GM12878 (cell line): ENCODE data around the gene MRM3. TPM values are rescaled to one million over a fixed set of nuclear protein-coding genes. Genes with fewer than 3 reads are reported as not detected.

Experiments used
- ATF7 ChIP-seq: fragments of 450-650 bp; IDR thresholded peaks from 2 replicates; pipeline ENCODE4 v1.6.1; 2016; ENCODE audit warnings: low read depth, mild to moderate bottlenecking
- BMI1 ChIP-seq: fragments of 450-650 bp; IDR thresholded peaks from 2 replicates; pipeline ENCODE4 v1.6.1; 2016; ENCODE audit warnings: mild to moderate bottlenecking, moderate library complexity, borderline replicate concordance
- BRCA1 ChIP-seq: IDR thresholded peaks from 2 replicates; pipeline ENCODE4 v1.6.1; 2011; ENCODE audit warnings: low read depth, low read length, improper control_type of control experiment
- CHD1 ChIP-seq: IDR thresholded peaks from 2 replicates; pipeline ENCODE4 v1.6.1; 2012; ENCODE audit warnings: low read depth, low read length, improper control_type of control experiment
- CREM ChIP-seq: IDR thresholded peaks from 2 replicates; pipeline ENCODE4 v1.6.1; 2014; ENCODE audit warnings: antibody characterized with exemption, low read depth
- EED ChIP-seq: sonication (generic); IDR thresholded peaks from 2 replicates; pipeline ENCODE4 v1.6.1; 2016; ENCODE audit warnings: antibody characterized with exemption, low read depth
- ELK1 ChIP-seq: IDR thresholded peaks from 2 replicates; pipeline ENCODE4 v1.6.1; 2012; ENCODE audit warnings: low read depth, low read length, improper control_type of control experiment
- FOXK2 ChIP-seq: fragments of 450-650 bp; IDR thresholded peaks from 2 replicates; pipeline ENCODE4 v1.6.1; 2017; ENCODE audit warnings: mild to moderate bottlenecking, moderate library complexity
- HDAC2 ChIP-seq: fragments of 200-600 bp; sonication (generic); IDR thresholded peaks from 2 replicates; pipeline ENCODE4 v1.6.1; 2017
- HSF1 ChIP-seq: fragments of 150-350 bp; IDR thresholded peaks from 2 replicates; pipeline ENCODE4 v1.6.1; 2014; ENCODE audit warnings: mild to moderate bottlenecking, low read depth, low read length
- IRF4 ChIP-seq: IDR thresholded peaks from 2 replicates; pipeline ENCODE4 v1.6.1; 2011; ENCODE audit warnings: low read depth, low read length
- MYB ChIP-seq: fragments of 150-350 bp; IDR thresholded peaks from 2 replicates; pipeline ENCODE4 v1.6.1; 2014; ENCODE audit warnings: mild to moderate bottlenecking, low read depth, low read length, borderline replicate concordance
- NKRF ChIP-seq: fragments of 450-650 bp; conservative IDR thresholded peaks from 2 replicates; pipeline ENCODE4 v1.6.1; 2017; ENCODE audit warnings: mild to moderate bottlenecking, moderate library complexity
- PRDM15 ChIP-seq: fragments of 450-650 bp; formaldehyde crosslinking; IDR thresholded peaks from 2 replicates; pipeline ENCODE4 v1.4.0; 2020; ENCODE audit warnings: mild to moderate bottlenecking, moderate library complexity
- RAD51 ChIP-seq: fragments of 450-650 bp; IDR thresholded peaks from 2 replicates; pipeline ENCODE4 v1.6.1; 2016; ENCODE audit warnings: moderate library complexity, mild to moderate bottlenecking, inconsistent platforms
- TCF12 ChIP-seq: IDR thresholded peaks from 2 replicates; pipeline ENCODE4 v1.6.1; 2011; ENCODE audit warnings: low read depth, mild to moderate bottlenecking, low read length
- WRNIP1 ChIP-seq: IDR thresholded peaks from 2 replicates; pipeline ENCODE4 v1.6.1; 2011; ENCODE audit warnings: low read depth, low read length, improper control_type of control experiment, borderline replicate concordance
- ZNF687 ChIP-seq: fragments of 450-650 bp; IDR thresholded peaks from 2 replicates; pipeline ENCODE4 v1.6.1; 2017; ENCODE audit warnings: mild to moderate bottlenecking, moderate library complexity
- polyA plus RNA-seq, 11 experiments: library from polyadenylated mRNA; depleted of rRNA in 4 of 11; unstranded in 6 of 11; stranded (reverse) in 5 of 11; fragments of >200 nt; fragmentation: Nextera tagmentation in 4 of 11; fragmentation: Illumina TruSeq in 1 of 11; extraction: Ambion mirVana in 4 of 11; extraction: Trizol in 1 of 11; gene quantifications; 1 replicate in 1 of 11; 2 replicates in 10 of 11; pipeline versions ENCODE4 v1.2.1 to v1.2.3, GENCODE V29; 2011 to 2016; ENCODE audit warnings: inconsistent platforms in 2 of 11, missing spikeins in 2 of 11, low read depth in 1 of 11
- total RNA-seq, 4 experiments: library from RNA; depleted of rRNA in 3 of 4; stranded (reverse); fragments of >200 nt in 3 of 4; fragmentation: Illumina TruSeq in 1 of 4; extraction: Trizol in 1 of 4; gene quantifications; 2 replicates each; pipeline versions ENCODE4 v1.2.1 to v1.2.3, GENCODE V29; 2013 to 2021

The MRM3 gene
- total and polyA plus RNA-seq, 10 of the 15 experiments (the other 5 are each of a cell fraction or from before 2014, with no cell fraction given): 2.3 to 48.9 (median 26.6) TPM

- 0 out of 2 replicates have a peak, but pooled peaks have one; percentile 25 for TF ChIP-seq ZNF687
- no peak for TF ChIP-seq IRF4
- no peak for TF ChIP-seq BRCA1
- TF ChIP-seq HDAC2: no peak
- TF ChIP-seq MYB: no peak
- TF ChIP-seq TCF12: no peak
- TF ChIP-seq HSF1: no peak
- no peak for TF ChIP-seq FOXK2
- no peak for TF ChIP-seq BMI1
- peak; percentile 76 for TF ChIP-seq EED
- peak; percentile 80 for TF ChIP-seq ATF7
- TF ChIP-seq CHD1: no peak
- TF ChIP-seq RAD51: no peak
- TF ChIP-seq NKRF: no peak
- 0 out of 2 replicates have a peak, but pooled peaks have one; percentile 27 for TF ChIP-seq ELK1
- no peak; the same call in 1 of the 2 replicates for TF ChIP-seq WRNIP1
- TF ChIP-seq CREM: peak; percentile 67
- no peak for TF ChIP-seq PRDM15 (CRISPR knock-in tag)
Observed at GRCh38 chr17:740240-741017, 41.7 kb upstream of the MRM3 start (continued).
